ENCODE measurements around the gene FAM24A. TPM values are rescaled to one million over a fixed set of nuclear protein-coding genes. Genes with fewer than 3 reads are reported as not detected.
"Not testable (repeated sequence)": the region's sequence is repeated elsewhere in the genome, so short reads cannot be mapped to it uniquely, and the experiment has no call there.

Gene FAM24A
- total RNA-seq, 1 donor from 2014 or later: not detected

- H3K9me3 Mint-ChIP-seq; POLR2A ChIA-PET; CTCF ChIA-PET; H3K4me3 Mint-ChIP-seq; H3K27me3 Mint-ChIP-seq; DNase-seq; ATAC-seq (ENCODE audit: low read depth); H3K27ac Mint-ChIP-seq; H3K36me3 Mint-ChIP-seq (ENCODE audit: low read depth): not testable (repeated sequence)
- H3K4me1 Mint-ChIP-seq: peaks cover 25% of the 10 kb centered on the region
- intact Hi-C loops (cut with micrococcal nuclease): loop anchor here (10.0 kb wide), 1 partner anchor 497 kb away; the partner anchor contains the start of gene PLEKHA1
These were observed 38.5 kb upstream of the FAM24A start for GRCh38 chr10:122871947-122872346.

GRCh38 chr10:122875843-122876466, 34.5 kb upstream of the FAM24A start:
- no peak overlapping the region for H3K27ac Mint-ChIP-seq
- H3K9me3 Mint-ChIP-seq: no peaks in the 10 kb centered on the region
- no peaks in the 10 kb centered on the region for H3K27me3 Mint-ChIP-seq
- POLR2A ChIA-PET: no interaction called here
- H3K36me3 Mint-ChIP-seq (ENCODE audit: low read depth): peaks cover 19% of the 10 kb centered on the region
- DNase-seq (no peak), ATAC-seq (ENCODE audit: low read depth) (no peak)
- TF ChIP-seq CTCF (IDR thresholded peaks at IDR 0.05): no peak
- CTCF ChIA-PET: no interaction called here
- intact Hi-C loops (cut with micrococcal nuclease): loop anchor here (5.0 to 10.0 kb wide), 2 partner anchors 501 to 949 kb away; partner anchors contain the start of genes ATE1 and PLEKHA1
- H3K4me3 Mint-ChIP-seq: no peak overlapping the region
- H3K4me1 Mint-ChIP-seq: peaks cover 42% of the 10 kb centered on the region

- Mint-ChIP-seq H3K36me3 (ENCODE audit: low read depth) (peaks cover 19% of the 10 kb centered on the region), H3K4me3 (no peak overlapping the region), H3K9me3 (no peaks in the 10 kb centered on the region), H3K27me3 (no peaks in the 10 kb centered on the region), H3K4me1 (peaks cover 42% of the 10 kb centered on the region), H3K27ac (no peak overlapping the region)
- intact Hi-C loops (cut with micrococcal nuclease): loop anchor here (5.0 to 10.0 kb wide), 2 partner anchors 502 to 949 kb away; partner anchors contain the start of genes ATE1 and PLEKHA1
- no peak for TF ChIP-seq CTCF (IDR thresholded peaks at IDR 0.05)
- CTCF ChIA-PET: no interaction called here
- POLR2A ChIA-PET: no interaction called here
- no peak for DNase-seq
- ATAC-seq (ENCODE audit: low read depth): no peak
These were observed 33.9 kb upstream of the FAM24A start for GRCh38 chr10:122876467-122876855.

GRCh38 chr10:122877264-122877663, 33.1 kb upstream of the FAM24A start:
- Mint-ChIP-seq H3K27me3 (no peaks in the 10 kb centered on the region), H3K4me1 (peaks cover 42% of the 10 kb centered on the region), H3K4me3 (peak overlapping the region; percentile 13), H3K27ac (no peak overlapping the region), H3K36me3 (ENCODE audit: low read depth) (peaks cover 15% of the 10 kb centered on the region), H3K9me3 (no peaks in the 10 kb centered on the region)
- ATAC-seq (ENCODE audit: low read depth) (no peak), DNase-seq (no peak)
- intact Hi-C loops (cut with micrococcal nuclease): loop anchor here (5.0 to 10.0 kb wide), 2 partner anchors 502 to 950 kb away; partner anchors contain the start of genes ATE1 and PLEKHA1
- TF ChIP-seq CTCF (IDR thresholded peaks at IDR 0.05): no peak
- POLR2A ChIA-PET: no interaction called here
- CTCF ChIA-PET: no interaction called here

- peaks cover 42% of the 10 kb centered on the region for H3K4me1 Mint-ChIP-seq
These were observed 31.5 kb upstream of the FAM24A start for GRCh38 chr10:122878799-122879338.

More at GRCh38 chr10:122878799-122879338, 31.5 kb upstream of the FAM24A start:
- no peaks in the 10 kb centered on the region for H3K27me3 Mint-ChIP-seq
- intact Hi-C loops (cut with micrococcal nuclease): loop anchor here (1.0 to 10.0 kb wide), 6 partner anchors 75 to 952 kb away; partner anchors contain the start of genes ATE1, BUB3, C10orf88 and IKZF5
- POLR2A ChIA-PET: no interaction called here
- no peak for TF ChIP-seq CTCF (IDR thresholded peaks at IDR 0.05)
- DNase-seq (no peak), ATAC-seq (ENCODE audit: low read depth) (peak; percentile 2)
- CTCF ChIA-PET: no interaction called here
- no peaks in the 10 kb centered on the region for H3K9me3 Mint-ChIP-seq
- H3K36me3 Mint-ChIP-seq (ENCODE audit: low read depth): peaks cover 15% of the 10 kb centered on the region
- peak overlapping the region; percentile 84 for H3K27ac Mint-ChIP-seq
- H3K4me3 Mint-ChIP-seq: peak overlapping the region; percentile 85
